HEK293 (cell line): ENCODE data around the gene FGFBP3.

Source experiments
- KLF10 ChIP-seq: fragments of 450-650 bp; IDR thresholded peaks from 2 replicates; pipeline ENCODE4 v1.5.1; 2018; ENCODE audit warnings: missing biosample characterization, mild to moderate bottlenecking, missing genetic modification characterization
- SCRT2 ChIP-seq: fragments of 450-650 bp; formaldehyde crosslinking; IDR thresholded peaks from 2 replicates; pipeline ENCODE4 v1.5.1; 2016; ENCODE audit warnings: missing biosample characterization, missing genetic modification characterization
- ZNF701 ChIP-seq: fragments of 450-650 bp; formaldehyde crosslinking; IDR thresholded peaks from 2 replicates; pipeline ENCODE4 v1.5.1; 2016; ENCODE audit warnings: missing biosample characterization, missing genetic modification characterization
- TF ChIP-seq, protein P1 (sequence below): fragments of 450-650 bp; formaldehyde crosslinking; IDR thresholded peaks from 2 replicates; pipeline ENCODE4 v1.5.1; 2016; ENCODE audit warnings: missing biosample characterization, missing genetic modification characterization
- TF ChIP-seq, protein P2 (sequence below): fragments of 450-650 bp; formaldehyde crosslinking; IDR thresholded peaks from 2 replicates; pipeline ENCODE4 v1.5.1; 2016; ENCODE audit warnings: missing biosample characterization, missing genetic modification characterization

DNA sequence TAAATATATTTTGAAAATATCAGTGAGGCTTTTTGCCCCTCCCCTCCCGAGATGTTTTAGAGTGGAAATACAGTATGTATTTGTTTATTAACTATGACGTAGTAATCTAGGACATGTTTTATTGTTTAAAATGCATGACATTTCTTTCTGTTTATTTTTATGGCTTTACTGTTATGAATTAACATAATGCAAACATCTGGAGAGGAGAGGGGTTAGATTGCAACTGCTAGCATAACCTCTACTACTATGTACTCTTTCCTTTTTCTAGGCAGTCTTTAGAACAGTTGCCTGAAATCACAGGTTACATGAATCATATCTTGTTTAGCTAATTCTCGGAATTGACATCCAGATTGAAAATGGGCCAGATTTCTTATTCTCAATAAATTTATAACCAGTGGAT is 21.7 kb upstream of the FGFBP3 start:
- no peak for TF ChIP-seq ZNF701
- no peak for TF ChIP-seq SCRT2 (tag by site-specific recombination)
- TF ChIP-seq, protein P1, sequence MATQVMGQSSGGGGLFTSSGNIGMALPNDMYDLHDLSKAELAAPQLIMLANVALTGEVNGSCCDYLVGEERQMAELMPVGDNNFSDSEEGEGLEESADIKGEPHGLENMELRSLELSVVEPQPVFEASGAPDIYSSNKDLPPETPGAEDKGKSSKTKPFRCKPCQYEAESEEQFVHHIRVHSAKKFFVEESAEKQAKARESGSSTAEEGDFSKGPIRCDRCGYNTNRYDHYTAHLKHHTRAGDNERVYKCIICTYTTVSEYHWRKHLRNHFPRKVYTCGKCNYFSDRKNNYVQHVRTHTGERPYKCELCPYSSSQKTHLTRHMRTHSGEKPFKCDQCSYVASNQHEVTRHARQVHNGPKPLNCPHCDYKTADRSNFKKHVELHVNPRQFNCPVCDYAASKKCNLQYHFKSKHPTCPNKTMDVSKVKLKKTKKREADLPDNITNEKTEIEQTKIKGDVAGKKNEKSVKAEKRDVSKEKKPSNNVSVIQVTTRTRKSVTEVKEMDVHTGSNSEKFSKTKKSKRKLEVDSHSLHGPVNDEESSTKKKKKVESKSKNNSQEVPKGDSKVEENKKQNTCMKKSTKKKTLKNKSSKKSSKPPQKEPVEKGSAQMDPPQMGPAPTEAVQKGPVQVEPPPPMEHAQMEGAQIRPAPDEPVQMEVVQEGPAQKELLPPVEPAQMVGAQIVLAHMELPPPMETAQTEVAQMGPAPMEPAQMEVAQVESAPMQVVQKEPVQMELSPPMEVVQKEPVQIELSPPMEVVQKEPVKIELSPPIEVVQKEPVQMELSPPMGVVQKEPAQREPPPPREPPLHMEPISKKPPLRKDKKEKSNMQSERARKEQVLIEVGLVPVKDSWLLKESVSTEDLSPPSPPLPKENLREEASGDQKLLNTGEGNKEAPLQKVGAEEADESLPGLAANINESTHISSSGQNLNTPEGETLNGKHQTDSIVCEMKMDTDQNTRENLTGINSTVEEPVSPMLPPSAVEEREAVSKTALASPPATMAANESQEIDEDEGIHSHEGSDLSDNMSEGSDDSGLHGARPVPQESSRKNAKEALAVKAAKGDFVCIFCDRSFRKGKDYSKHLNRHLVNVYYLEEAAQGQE = no peak
- TF ChIP-seq, protein P2, sequence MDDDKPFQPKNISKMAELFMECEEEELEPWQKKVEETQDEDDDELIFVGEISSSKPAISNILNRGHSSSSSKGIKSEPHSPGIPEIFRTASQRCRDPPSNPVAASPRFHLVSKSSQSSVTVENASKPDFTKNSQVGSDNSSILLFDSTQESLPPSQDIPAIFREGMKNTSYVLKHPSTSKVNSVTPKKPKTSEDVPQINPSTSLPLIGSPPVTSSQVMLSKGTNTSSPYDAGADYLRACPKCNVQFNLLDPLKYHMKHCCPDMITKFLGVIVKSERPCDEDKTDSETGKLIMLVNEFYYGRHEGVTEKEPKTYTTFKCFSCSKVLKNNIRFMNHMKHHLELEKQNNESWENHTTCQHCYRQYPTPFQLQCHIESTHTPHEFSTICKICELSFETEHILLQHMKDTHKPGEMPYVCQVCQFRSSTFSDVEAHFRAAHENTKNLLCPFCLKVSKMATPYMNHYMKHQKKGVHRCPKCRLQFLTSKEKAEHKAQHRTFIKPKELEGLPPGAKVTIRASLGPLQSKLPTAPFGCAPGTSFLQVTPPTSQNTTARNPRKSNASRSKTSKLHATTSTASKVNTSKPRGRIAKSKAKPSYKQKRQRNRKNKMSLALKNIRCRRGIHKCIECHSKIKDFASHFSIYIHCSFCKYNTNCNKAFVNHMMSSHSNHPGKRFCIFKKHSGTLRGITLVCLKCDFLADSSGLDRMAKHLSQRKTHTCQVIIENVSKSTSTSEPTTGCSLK (tag by site-specific recombination) = no peak
- TF ChIP-seq KLF10 (tag by site-specific recombination) = no peak
